GM18858 (cell line): ENCODE results near the gene STIM2.
"Not testable (repeated sequence)": the region's sequence is repeated elsewhere in the genome, so short reads cannot be mapped to it uniquely, and the experiment has no call there.

Experiments used
- ATAC-seq: cut with Tn5 transposase; IDR thresholded peaks from one replicate; pipeline ENCODE4 v1.9.1; 2021; ENCODE audit not compliant: unreplicated experiment

Gene STIM2

GRCh38 chr4:27022963-27023362 lies 162.3 kb downstream of the STIM2 start:
- ATAC-seq: no peak

- ATAC-seq: no peak
Observed at GRCh38 chr4:27023366-27023765, 162.7 kb downstream of the STIM2 start.

DNA sequence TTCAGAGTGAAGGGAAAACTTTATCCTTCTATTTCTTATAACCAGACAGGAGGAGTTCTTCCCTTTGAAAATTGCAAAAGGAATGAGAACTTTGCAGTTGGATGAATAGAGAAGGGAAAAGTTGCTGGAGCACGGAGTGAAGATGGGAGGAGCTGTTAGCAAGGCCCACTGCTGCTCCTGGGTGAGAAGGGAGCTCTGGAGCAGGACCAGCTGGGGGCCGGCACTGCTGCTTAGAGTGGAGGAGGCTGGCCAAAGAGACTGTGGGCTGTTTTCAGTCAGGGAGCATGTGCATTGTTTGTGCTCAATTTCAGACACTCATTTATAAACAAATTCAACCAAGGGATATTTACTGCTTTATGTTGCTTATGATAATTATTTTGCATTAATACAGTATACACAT lies 164.2 kb downstream of the STIM2 start:
- ATAC-seq: no peak

DNA sequence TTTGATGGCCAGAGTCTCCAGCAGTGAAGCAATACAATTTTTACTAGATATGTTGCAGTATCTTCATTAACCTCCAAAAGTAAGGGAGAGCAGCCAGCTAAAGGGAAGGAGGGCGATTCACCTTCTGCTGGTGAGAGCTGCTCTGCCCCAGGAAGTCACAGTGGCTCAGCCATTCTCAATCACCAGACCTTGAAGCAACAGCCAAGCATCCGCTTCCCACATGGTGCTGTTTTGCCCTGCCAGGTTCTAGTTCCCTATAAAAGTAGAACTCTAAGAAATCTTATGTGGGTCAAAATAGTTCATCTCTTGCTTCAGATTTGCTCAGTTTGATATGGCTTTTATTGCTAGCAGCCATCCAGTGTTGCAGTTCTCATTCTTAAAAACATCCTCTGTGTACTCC lies 166.8 kb downstream of the STIM2 start:
- no peak for ATAC-seq

- ATAC-seq: not testable (repeated sequence)
Observed at GRCh38 chr4:27035127-27035526, 174.5 kb downstream of the STIM2 start.

DNA sequence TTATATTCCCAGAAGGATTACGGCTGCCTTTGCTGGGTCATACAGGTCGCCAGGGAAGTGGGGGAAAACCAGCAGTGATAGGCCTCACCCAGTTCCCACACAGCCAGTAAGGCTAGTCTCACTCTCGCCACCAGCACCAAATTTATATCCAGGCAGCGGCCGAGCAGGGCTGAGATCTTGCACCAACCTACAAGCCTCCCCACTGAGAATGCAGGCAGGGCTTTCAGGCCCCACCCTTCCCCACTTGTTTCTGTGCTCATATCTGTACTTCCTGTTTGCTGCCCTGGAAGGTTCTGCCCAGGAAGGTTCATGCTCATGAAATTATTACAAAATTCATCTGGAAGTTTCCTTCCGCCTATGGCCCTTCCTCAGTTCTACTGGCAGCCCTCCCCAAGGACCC lies 179.7 kb downstream of the STIM2 start:
- no peak for ATAC-seq

GRCh38 chr4:27042411-27042810 lies 181.8 kb downstream of the STIM2 start:
- ATAC-seq: no peak

DNA sequence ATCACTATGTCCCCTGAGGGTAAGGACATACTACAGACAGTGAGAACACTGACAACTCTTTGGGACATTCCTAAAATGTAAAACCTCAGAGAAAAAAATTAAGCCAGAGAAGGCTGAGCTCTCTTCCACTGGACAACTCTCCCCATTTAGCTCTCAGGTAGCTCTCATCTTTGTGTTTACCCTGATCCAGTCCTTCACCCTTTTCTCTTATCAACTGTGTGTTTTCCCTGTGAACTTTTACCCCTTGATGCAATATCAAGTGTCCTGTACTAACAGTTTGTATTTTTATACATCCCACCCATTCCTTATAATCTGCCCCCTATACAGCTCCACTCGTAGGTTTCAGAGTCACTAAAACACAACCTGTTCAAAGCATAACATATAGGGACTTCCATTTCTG lies 182.6 kb downstream of the STIM2 start:
- ATAC-seq: no peak

DNA sequence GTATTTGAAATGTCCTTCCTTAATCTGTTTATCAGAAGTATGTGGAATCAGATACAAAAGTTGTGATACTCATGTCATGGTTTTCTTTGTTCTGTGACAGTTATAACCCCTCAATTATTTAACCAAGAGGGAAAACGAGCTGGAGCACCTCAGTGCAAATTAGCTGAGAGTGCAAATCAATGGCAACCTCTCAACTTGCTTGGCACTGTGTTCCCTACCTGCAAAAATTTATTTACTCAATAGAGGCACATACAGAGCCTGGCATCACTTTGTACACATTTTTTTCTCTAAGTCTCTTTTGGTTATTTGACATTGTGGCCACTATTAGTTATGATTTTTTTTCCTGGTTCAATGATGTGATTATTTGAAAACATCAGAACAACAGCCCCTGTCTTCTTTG lies 186.2 kb downstream of the STIM2 start:
- ATAC-seq: no peak

GRCh38 chr4:27048429-27049238 lies 188.0 kb downstream of the STIM2 start:
- ATAC-seq: no peak

DNA sequence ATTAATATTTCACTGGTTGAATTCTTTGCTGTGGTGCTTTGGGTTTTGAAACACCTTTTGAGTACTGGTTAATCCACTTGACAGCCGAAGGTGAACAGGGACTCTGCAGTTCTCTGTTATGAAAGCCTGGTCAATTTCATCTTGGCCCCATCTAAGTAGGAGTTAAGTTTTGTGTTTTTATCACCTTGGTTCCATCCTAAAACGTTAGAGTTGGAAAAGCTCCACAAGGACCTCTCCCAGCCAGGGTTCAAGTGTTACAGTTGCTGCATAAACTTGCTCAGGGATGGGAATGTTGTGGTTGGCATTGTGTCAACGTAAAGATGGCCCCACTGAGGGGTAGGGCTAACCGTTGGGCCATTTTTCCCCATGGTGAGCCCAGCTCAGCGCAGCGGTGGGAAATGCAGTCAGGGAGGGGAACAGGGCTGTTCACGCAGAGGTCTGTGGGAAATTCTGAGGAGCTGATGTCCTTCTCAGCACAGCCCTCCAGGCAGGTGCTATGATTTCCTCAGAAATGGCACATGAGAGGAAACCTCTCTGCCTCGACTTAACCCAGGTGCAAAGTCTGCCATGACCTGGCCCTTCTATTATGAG lies 188.7 kb downstream of the STIM2 start:
- ATAC-seq: no peak

DNA sequence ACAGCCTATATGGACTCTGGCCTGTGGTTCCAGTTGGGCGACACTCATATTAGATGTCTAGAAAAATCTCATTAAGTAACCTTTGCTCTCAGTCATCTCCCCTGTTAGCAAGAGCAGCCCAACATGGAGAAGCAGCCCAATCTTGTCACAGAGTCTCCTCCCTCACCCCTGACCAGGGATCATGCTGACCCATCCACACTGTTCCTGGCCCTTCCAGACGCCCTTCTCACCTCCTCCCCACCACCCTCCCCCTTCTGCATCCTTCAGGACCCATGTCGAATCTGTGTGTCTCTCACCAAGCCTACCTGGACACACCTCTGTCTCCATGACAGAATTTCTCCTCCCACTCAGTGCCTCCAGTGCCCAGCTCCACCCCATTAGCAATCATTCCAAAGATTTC lies 190.1 kb downstream of the STIM2 start:
- ATAC-seq: no peak

- no peak for ATAC-seq
Observed at GRCh38 chr4:27055221-27055760, 194.7 kb downstream of the STIM2 start.

GRCh38 chr4:27056281-27056680 lies 195.6 kb downstream of the STIM2 start:
- no peak for ATAC-seq

DNA sequence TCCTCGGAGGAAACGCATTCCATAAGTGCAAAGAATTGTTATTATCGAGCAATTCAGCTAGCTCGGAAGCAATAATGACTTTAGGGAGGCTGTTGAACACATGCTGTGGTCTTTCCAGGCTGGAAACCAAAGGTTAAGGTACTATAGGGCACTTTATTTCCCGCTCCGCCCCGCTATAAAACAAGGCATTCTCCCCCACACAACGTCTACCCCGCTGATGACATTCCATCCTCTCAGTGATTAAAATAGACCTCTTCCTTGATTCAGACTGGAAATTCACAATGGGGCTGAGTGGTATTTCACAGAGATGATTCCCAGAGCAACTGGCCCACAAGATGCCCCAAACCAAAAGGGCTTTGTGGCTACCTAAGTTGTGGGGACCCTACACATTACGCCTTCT lies 196.4 kb downstream of the STIM2 start:
- ATAC-seq: no peak

DNA sequence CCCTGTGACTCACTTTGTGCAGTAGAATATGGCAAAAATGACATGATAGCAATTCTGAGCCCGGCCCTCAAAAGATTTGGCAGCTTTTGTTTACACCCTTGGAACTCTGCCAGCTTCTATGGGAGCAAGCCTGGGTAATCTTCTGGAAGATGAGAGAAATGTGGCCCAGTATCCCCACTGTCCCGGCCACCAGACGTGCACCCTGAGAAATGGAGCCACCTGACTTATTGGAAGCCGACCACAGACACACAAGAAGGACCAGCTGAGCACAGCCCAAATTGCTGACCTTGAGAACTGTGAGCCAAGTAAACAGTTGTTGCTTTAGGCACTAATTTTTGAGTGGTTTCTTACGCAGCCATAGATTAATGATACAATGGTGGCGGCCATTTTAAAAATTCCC lies 197.0 kb downstream of the STIM2 start:
- ATAC-seq: no peak

GRCh38 chr4:27058819-27059406 lies 198.3 kb downstream of the STIM2 start:
- ATAC-seq: no peak

DNA sequence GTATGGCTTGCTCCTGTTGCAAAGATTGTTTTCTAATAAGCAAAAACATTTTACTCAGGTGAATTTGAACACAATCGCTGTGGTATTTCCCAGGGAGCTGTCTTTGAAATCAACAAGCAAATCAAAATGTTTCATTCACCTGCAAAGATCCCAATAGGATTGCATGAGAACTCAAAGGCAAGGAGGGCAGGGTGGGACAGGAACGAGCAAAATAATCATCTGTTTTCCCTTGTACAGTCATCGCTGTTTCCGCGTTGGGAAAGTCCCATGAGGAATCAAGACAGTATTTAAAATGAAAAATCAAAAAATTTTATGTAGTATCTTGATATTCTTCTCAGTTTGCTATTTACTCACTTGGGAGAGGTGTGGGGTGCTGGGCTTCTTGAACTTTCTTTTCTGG lies 198.8 kb downstream of the STIM2 start:
- ATAC-seq: no peak

DNA sequence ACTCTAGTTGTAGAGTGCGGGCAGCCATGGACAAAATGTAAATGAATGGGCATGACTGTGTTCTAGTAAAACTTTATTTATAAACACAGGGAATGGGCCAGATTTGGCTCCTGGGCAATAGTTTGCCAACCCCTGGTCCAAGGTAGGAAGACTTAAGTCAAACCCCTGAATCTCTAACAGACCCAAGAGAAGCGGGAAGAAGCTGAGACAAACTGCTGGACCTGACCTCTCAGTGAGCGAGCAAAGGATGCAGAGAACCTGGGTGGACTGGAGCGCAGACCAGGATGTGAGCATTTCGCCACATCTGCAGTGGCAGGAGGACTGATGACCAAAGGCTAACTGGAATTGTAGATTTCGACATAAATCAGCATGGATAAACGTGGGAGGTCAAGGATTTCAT lies 201.6 kb downstream of the STIM2 start:
- ATAC-seq: no peak

DNA sequence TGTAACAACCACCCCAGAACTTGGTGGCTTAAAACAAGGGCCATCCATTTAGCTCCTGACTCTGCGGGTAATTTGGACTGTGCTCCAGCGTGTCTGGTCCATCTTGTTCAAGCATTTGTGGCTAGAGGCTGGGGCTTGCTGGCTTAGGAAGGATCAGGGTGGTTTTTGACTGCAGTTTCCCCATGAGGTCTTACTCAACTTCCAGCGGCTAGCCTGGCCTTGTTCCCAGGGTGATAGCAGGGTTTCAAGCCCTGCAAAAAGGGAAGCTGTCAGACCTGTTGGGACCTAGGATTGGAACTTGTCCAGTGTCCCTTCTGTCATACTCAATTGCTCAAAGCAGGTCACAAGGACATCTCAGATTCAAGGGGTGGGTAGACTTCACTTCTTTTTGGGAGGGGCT lies 205.9 kb downstream of the STIM2 start:
- ATAC-seq: no peak

DNA sequence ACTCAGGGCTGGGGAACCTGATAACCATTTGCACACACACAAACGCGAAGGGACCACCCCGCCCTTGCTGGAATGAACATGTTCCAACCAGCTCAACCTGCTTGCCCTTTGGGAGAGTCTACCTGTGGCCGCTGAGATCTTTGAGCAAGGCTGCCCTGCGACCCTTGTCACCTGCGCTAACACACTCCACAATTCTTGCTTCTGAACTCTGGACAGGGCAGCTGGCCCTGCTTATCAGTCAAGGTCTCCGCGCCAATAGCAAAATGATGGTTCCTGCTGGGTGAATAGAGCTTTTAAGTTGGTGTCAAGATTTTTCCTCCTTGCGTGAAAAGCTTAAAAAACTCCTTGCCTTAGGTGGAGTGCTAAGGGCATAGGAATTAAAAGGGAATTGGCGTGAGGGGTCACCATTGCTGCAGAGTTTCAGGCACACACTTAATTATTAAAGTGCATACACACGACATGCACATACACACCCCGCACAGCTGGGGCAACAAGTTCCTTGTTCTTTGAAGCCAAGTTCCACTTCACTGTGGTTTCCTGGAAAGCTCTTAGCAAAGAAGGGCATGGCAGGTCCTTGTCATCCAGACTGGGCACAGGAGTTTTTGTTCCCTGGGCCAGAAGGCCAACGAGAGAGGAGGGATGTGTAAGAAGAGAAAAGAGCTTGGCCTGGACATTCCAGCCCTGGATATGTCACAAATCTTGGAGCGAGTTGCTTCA lies 207.7 kb downstream of the STIM2 start:
- ATAC-seq: no peak
